Stimulated activated CD4-positive, alpha-beta T cell treated with anti-CD3 and anti-CD28 coated beads, Interleukin-15, amount 100 ng/mL, for 48 hours (primary cell): ENCODE results near the gene CDRT4.
"Not testable (repeated sequence)": the region's sequence is repeated elsewhere in the genome, so short reads cannot be mapped to it uniquely, and the experiment has no call there.

Experiments
- DNase-seq, 2 donors: peaks; one replicate each; pipeline ENCODE4 v3.0.0-alpha.2; 2020; ENCODE audit warnings: low read depth in 2 of 2

CDRT4 gene

DNA sequence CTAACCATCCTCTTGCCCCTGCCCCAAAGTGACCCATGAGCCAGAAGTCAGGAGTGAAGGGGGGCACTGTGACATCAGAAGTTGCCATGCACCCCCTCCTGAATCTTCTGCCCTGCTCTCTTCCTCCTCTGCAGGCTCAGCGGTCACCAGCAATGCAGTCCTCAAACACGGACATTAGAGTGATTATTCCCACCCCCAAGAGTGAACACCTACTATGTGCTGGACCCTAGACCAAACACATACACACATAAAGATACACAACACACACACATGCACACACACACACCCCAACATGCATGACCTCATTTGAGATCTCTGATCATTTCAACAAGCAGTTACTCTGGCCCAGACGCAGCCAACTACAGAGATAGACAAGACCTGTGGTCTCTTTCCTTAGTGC is at the start of gene CDRT4:
Gene CDRT4 (minus strand): TSS at position 30 of the 400 bp plus-strand sequence. CDS start 27,383 bp downstream, outside the sequence.
- DNase-seq = no peak

DNA sequence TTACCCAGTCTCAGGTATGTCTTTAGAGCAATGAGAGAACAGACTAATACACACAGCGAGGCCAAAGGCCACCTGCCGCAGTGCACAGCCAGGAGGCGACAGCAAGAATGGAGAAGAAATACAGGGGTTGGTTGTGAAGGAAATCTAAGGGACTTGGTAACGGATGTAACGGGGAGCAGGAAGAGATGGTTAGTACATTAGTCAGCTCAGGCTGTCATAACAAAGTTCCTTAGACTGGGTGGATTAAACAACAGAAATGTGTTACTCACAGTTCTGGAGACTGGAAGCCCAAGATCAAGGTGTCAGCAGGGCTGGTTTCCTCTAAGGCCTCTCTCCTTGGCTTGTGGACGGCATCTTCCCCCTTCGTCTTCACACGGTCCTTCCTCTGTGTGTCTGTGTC is 48.7 kb upstream of the CDRT4 start:
- no peak for DNase-seq

DNA sequence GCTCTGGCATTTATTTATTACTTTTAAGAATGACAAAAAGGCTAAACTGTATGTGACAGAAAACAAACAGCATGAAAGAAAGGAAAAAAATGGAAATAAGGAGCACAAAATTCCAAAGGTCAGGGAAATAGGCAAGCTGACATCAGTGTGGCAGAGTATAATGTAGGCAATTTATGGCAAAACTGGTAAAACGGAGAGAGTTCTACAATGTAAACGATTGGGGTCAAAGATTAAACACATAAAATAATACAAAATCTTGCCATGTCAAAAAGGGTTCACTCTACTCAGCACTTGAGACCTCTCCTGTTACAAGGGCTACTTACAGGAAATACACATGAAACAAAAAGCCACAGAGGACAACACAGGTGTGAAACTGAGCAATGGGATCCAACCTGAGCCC is 47.0 kb upstream of the CDRT4 start:
- no peak for DNase-seq

DNA sequence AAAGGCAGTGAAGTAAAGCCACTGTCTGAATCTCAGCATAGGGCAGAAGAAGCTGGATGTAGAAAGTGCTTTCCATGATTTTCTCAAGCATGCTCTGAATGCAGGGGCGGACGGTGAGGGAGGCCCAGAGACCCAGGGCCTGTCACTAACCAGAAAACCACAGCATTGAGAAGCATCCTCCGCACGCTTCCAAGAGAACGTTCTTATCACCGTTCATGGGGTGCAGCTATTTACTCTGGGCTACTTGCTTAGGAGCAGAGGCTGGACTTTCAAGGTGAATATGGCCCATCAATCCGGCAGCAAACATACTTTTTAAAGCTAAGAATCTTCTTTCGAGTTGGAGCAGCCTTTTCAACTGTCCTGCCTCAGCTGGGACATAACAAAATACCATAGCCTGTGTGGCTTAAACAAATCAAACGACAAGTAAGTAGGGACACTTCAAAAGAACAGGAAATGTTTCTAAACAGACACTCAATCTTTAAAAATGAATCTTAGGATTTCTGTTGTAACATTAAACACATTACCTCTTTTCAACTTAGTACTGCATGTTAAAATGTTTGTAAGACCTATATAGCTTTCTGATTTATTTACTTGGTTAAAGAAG is 46.5 kb upstream of the CDRT4 start:
- no peak for DNase-seq

DNA sequence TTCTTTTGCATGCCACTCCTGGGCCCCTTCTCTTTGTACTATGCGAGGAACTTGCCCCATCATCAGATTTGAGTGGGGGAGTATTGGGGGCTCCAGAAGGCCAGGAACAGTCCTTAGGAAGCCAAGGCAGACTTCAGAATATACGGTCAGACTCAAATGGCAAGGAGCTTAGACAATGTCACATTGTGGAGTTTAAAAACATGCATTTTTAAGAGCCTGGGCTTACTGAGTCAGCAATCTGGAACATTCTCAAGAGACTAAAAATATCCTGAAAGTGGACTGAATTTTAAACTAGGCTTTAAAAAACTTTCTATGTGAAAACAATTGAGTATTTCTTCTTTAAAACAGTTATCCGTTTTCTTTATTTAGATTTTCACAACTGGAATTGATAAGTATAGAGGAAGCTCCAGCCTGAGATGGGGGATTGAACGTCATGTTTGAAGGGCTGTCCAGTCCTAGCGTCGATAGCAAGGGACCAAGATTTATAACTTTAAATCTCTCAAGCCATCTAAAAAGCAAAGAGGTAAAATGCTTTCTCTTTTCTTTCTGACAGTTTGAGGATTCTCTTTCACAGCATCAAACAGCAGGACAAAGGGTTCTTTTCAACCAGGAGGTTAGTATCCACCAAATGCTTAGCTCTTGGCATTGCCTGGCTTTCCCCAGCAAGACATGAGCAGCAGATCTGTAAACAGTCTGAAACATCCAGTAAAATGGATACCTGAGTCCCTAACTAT is 45.8 kb upstream of the CDRT4 start:
- no peak for DNase-seq

DNA sequence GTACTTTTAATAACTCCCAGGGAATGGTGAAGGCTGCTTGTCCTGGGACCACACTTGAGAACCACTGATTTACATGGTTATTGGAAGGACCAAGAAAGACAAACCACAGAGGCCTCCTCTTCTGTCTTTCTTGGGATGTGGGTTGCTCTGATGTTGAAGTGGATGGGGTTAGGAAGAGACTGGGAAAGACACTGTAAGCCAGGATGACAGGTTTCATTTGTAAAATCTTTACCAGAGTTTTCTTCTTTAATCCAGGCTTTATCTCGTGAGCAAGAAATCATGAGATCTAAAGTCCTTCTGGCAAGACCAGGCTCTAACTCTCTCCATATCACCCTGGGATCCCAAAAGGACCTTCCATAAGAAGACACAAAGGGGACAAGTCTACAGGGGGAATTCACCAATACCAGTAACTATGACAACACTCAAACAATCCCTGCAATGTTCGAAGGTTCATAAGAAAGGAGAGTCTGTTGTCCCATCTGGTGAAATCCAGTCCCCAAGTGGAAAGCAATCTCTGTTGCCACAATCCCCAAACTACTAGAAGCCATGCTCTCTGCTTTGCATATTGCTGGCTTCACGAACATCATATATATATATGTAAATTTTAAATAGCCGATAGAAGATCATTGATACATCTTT is 44.8 kb upstream of the CDRT4 start:
- DNase-seq = no peak

DNA sequence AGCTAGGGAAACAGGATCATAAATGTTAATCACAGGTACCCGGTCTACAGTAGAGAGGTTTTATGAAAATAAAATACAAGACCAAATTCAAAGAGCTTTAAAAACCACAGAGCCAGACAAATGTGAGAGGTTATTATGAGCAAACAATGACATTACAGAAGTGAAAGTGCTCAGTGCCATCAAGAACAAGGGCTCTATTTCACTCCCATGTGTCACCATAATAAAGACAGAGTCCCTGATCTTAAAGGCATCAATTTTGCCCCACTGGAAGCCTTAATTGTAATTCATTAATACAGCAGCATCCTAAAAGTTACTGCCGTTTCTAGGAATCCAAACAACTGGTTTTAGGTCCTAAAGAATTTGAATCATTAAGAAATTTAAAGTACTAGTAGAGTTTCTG is 43.7 kb upstream of the CDRT4 start:
- DNase-seq = no peak

DNA sequence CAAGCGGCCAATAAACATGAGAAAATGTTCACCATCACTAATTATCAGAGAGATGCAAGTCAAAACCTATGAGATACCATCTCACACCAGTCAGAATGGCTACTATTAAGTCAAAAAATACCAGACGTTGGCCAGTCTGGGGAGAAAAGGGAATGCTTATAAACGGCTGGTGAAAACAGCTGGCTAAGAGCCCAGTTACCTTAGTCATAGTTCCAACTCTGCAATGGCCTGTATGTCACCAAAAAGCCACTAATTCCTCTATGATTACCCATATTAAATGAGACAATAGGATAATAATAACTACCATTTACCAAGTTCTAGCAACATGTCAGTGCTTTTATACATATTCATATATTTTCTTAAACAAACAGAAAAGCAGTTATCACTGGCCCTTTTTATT is 42.9 kb upstream of the CDRT4 start:
- DNase-seq = no peak

DNA sequence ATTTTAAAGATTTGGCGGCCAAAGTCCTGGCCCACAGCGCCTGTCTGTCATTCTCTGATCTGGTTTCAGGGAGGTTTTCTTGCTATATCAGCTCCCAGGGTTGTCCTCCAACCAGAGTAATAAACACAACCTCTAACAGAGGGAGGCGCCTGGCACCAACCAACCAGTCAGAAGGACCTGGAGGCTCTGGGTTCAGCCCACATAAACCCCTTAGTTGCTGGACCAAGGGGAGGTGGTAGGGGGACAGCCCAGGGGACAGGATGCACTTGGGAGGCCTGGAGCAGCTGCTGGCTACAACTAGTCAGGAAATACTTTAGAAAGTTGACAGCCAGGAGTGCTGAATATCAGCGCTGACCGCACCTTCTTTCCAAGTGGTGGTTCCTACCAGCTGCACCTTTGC is 41.7 kb upstream of the CDRT4 start:
- DNase-seq = no peak

DNA sequence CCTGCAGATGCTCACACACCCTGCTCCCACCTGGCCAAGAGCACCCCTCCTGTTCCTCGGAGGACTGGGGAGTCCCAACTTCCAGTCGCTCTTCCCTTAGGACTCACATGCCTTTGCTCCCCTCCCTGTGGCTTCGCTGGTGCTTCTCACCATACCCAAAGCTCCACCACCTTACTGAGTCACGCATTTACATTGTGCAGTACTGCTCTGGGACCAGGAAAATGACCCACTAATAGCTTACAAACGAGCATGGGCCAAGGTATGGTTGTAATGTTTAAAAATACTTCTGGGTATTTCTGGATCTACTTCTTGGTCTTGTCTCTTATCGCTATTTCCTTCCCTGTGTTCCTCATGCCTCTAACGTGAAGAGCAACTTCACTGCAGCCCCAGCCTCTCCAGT is 41.0 kb upstream of the CDRT4 start:
- DNase-seq = no peak

DNA sequence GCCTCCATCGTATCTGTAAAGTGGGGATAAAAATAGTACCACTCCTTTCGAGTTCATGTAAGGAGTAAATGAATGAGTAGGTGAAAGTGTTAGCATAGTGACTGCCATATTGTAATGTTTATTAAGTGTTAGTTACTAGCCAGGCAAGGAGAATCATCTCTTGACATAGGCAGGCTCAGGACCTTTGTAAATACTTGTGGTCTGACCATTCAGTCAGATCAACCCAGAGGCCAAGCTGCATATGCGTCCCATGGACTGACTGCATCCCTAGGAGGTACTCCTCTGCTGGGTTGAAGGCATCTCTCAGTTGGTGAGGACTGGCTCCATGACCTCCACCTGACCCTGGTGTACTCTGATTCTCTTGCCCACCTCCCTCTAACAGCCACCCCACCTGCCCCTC is 40.5 kb upstream of the CDRT4 start:
- DNase-seq = no peak

DNA sequence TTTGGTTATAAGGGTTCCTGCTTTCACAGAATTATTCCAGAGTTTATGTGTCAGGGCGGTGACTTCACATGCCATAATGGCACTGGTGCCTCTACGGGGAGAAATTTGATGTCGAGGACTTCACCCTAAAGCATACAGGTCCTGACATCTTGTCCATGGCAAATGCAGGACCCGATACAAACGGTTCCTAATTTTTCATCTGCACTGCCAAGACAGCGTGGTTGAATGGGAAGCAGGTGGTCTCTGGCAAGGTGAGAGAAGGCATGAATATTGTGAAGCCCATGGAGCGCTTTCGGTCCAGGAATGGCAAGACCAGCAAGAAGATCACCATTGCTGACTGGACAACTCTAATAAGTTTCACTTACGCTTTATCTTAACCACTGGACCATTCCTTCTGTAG is 39.6 kb upstream of the CDRT4 start:
- no peak for DNase-seq

DNA sequence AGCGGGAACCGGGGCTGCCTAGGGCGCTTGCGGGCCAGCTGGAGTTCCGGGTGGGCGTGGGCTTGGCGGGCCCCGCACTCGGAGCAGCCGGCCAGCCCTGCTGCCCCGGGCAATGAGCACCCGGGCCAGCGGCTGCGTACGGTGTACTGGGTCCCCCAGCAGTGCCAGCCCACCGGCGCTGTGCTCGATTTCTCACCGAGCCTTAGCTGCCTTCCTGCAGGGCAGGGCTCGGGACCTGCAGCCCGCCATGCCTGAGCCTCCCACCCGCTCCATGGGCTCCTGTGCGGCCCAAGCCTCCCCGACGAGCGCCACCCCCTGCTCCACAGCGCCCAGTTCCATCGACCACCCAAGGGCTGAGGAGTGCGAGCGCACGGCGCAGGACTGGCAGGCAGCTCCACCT is 38.3 kb upstream of the CDRT4 start:
- DNase-seq = not testable (repeated sequence)

DNA sequence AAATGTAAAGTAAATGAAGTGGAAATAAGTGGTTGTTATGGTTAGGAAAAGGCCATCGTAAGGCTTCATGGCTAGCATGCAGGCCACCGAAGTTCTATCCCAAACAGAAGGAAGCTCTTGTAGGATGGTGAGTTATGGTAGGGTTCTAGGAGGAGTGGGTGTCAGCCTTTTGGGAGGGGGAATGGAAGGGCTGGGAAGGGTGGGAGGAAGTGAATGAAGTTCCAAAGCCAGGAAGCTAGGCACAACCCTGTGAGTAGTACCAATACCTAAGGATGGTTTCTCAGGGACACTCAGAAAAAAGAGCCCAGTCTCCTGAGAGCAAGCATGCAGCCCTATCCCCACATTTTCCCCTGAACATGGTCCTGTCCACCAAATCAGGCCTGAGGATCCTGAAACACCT is 36.3 kb upstream of the CDRT4 start:
- no peak for DNase-seq

DNA sequence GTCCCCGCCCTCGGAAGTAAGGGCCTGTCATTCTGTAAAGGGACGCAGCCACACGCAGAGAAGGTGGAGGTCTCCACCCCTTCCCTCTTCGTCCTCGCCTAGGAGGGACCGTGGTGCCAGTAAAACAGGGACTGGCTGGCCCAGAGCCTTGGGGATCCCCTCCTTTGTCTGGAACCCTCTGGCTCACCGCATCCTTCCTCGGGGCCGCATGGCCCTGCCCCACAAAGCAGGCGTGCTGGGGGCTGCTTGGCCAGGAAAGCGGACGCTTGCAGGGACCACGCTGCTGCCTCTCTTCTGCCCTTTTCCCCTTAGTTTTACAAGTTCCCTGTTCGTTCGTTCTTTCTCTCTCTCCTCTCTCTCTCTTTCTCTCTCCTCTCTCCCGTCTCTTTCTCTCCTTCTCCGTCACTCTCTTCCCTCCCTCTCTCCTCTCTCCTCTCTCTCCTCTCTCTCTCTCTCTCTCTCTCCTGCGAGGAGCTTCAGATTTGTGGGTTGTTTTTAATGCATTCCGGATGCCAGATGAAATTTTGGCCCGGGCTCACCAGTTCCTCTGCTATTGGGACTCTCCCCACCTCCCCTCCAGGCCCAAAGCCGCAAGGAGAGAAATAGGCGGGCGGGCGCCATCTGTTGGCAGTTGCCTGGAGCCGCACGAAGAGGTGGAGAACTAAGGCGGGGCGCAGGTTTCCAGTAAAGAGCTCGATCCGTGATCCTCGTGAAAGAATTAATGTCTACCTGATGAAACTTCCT is 35.1 kb upstream of the CDRT4 start:
- peak; percentile 68 to 74 for DNase-seq

DNA sequence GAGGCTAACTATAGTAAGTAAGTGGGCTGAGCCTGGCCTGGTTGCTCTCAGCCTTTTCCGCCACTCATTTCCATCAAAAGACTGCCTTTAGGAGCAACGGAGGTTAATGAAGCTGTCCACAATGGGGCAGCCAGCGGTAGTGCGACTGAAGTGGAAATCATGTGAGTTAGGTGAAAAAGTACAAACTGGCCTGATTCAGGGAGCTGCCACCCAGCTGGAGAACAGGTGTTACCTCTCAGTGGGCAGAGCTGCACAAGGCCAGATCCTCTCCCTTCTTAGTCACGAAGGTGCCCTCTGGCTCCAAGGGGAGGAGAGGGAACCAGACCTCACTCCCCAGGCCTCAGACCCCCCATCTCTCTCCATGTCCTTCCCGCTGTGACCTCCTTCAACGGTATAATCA is 34.4 kb upstream of the CDRT4 start:
- no peak for DNase-seq

DNA sequence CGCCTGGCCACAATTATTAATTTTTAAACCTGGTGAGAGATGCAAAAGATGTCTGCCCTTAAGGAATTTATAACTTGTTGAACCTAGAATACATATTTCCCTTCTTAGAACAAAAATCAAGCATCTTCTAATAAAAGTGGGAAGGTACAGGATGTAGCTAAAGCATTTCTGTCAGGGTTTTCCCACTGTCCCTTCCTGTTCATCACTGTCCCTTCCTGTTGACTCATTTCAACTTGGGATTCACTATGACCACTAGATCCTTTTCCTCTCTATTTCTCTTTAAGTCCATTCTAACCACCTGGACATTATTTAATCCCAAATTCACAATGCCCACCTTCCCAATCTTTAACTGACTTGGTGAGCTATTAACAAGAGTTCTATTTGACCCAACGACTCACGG is 33.9 kb upstream of the CDRT4 start:
- DNase-seq = no peak

DNA sequence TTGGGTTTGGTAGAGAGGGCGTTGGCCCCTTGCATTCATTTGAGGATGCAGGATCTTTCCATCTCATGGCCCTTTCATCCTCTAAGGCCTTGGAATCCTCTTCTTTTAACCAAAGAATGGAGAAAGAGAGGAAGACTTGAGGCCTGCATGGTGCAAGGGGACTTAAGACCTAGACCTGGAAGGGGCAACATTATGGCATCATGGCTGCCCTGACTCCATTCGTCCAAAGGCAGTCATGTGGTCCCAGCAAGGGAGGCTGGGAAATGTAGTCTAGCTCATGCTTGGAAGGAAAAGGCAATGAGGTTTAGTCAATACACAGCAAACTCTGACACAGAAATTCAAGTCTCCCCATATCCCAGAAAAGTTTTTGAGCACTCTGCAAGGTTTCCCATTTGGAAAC is 30.7 kb upstream of the CDRT4 start:
- no peak for DNase-seq

DNA sequence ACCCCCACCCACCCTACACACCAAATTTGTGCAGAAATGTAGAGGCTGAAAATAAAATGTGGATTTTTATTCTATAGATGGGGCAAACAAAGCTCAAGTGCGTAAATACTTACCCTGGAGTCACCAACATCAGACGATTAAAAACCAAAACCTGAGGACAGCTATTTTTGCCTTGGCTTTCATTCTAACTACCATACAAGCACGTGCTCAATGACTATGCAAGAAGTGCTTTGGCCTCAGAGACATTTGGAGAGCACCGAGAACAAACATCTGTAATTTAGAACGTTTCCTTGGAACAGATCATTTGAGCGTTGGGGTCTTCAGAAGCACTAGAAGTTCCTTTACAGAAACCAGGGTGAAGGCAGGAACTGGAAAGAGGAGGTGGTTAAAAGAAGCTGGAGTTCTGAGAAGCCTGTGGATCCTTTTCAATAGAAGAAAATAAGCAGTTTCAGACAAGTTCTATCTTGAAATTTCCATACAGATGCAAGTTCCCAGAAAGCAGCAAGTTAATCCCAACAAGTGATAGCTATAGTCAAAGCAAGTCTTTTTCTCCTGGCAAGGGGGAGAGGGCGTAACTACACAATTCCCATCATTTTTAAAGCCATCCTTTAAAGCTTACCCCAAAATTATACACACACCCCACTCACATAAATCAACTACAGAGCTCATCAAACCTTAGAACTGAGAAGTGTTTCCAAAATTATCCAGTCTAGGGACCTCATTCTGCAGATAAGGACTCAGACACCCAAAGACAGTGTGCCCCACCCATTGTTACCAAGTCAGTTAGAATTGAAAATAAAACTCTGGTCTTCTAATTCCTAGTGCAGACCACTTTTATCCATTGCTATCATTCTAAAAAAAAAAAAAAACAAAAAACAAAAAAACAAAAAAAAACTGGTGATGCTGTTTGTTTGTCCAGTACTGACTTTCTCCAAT is 29.6 kb upstream of the CDRT4 start:
- DNase-seq = no peak

DNA sequence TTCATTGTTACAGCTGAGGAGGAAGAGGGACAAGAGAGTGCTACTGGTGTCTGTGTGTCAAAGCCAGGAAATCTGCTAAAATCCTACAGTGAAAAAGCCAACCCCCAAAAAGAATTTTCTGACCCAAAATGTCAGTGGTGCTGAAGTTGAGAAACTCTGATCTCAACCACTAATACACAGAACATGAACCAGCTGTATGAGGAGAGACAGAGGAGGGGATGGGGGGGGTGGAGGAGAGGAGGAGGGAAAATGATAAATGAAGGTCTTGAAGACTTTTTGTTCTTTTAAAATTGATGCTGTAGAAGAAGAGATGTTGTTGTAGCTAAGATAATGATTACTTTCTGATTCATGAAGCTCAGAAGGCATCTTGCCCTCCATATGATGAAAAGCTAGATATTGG is 27.4 kb upstream of the CDRT4 start:
- DNase-seq = no peak

DNA sequence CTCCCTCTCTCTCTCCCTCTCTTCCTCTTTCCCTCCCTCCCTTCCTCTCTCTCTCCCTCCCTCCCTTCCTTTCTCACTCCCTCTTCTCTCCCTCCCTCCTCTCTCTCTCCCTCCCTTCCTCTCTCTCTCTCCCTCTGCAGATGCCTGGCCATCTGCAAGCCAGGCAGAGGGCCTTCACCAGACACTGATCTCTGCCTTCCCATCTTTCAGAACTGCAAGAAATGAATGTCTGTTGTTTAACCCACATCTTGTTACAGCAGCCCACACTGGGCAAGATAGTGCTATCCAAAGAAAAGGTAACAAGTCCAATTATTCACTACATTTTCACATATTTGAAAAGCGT is 26.2 kb upstream of the CDRT4 start:
- DNase-seq = no peak
